Right lobe of liver (tissue), 6 donors: Measurements from ENCODE around the gene WDR90. TPM values are rescaled to one million over a fixed set of nuclear protein-coding genes. Genes with fewer than 3 reads are reported as not detected.

Source experiments
- ATAC-seq, 4 donors: fragments of 200-7000 bp; cut with Tn5 transposase; one replicate each; pipeline ENCODE4 v1.9.1; 2020; ENCODE audit warnings: mild to moderate bottlenecking in 4 of 4, moderate library complexity in 4 of 4
- DNase-seq, 3 donors: peaks; one replicate each; pipeline ENCODE4 v3.0.0-alpha.2; 2020
- H3K27ac ChIP-seq, 3 donors: fragments of 200-600 bp; one replicate each; pipeline ENCODE4 v1.8.0; 2022
- H3K27me3 ChIP-seq, 2 donors: fragments of 200-600 bp; one replicate each; pipeline ENCODE4 v1.8.0; 2022
- H3K36me3 ChIP-seq, 4 donors: fragments of 200-600 bp; sonication (generic) in 1 of 4; one replicate each; pipeline versions ENCODE4 v1.5.1 to v1.8.0; 2017 to 2022; ENCODE audit warnings: control low read depth in 1 of 4
- H3K4me1 ChIP-seq, 4 donors: fragments of 200-600 bp; sonication (generic) in 1 of 4; one replicate each; pipeline versions ENCODE4 v1.5.1 to v1.8.0; 2017 to 2022; ENCODE audit warnings: control low read depth in 1 of 4
- H3K4me3 ChIP-seq, 3 donors: fragments of 200-600 bp; one replicate each; pipeline ENCODE4 v1.8.0; 2022
- H3K9me3 ChIP-seq, 4 donors: fragments of 200-600 bp; sonication (generic) in 1 of 4; one replicate each; pipeline versions ENCODE4 v1.5.1 to v1.8.0; 2017 to 2022; ENCODE audit warnings: control low read depth in 1 of 4
- CTCF ChIP-seq, 4 donors: fragments of 200-600 bp in 3 of 4; fragments of 450-650 bp in 1 of 4; IDR thresholded peaks; one replicate each; pipeline versions ENCODE4 v1.5.1 to v1.8.0; 2016 to 2022; ENCODE audit warnings: antibody characterized with exemption in 4 of 4, mild to moderate bottlenecking in 2 of 4
- POLR2A ChIP-seq: fragments of 450-650 bp; IDR thresholded peaks from one replicate; pipeline ENCODE4 v1.6.1; 2017; ENCODE audit warnings: antibody characterized with exemption, mild to moderate bottlenecking
- WGBS: methylation state at CpG from one replicate; pipeline ENCODE4 v1.1.6; 2018; ENCODE audit warnings: low coverage, low lambda C conversion rate; ENCODE audit not compliant: insufficient coverage; ENCODE audit errors: missing lambda C conversion rate; 5-methylcytosine and 5-hydroxymethylcytosine counted together
- intact Hi-C, 2 donors: fragments of 100-400 bp; cut with DNase I; formaldehyde crosslinking; loops; one replicate each; pipeline versions ENCODE4 v1.11.2 to v1.14.1; 2022
- total RNA-seq, 6 experiments: library from RNA; depleted of rRNA in 2 of 6; stranded (reverse); fragments of >200 nt in 2 of 6; fragmentation: NEBNext Ultra II Directional in 3 of 6; extraction: Animal tissue kit (Norgen Biotek cat#: 25700) in 3 of 6; gene quantifications; one replicate each; pipeline versions ENCODE4 v1.1.0 to v1.2.4, GENCODE V29; 2016 to 2023
- donor health status: DM: no; HTN: yes; CAD: no.
- donor health status: DM: no; HTN: no; CAD: no.
- donor health status: DM: no; HTN: no; CAD: no.
- donor health status: DM: no; HTN: yes; CAD: no.
- donor health status: DM: no; HTN: yes; CAD: no.

Gene WDR90
- total RNA-seq, 6 experiments from 2014 or later, result 7.2 to 18.1 (median 11.8) TPM

- H3K4me3 ChIP-seq, result no peak overlapping the region
- peaks cover 0 to 15% (median 3%) of the 10 kb centered on the region in 4 donors for H3K4me1 ChIP-seq
- DNase-seq (no peak), ATAC-seq (no peak)
- no peaks in the 10 kb centered on the region for H3K27me3 ChIP-seq
- no peaks in the 10 kb centered on the region for H3K36me3 ChIP-seq
- H3K27ac ChIP-seq, result no peak overlapping the region
- 92% methylated on average over 10 of the region's 13 CpGs for WGBS
- H3K9me3 ChIP-seq, result no peaks in the 10 kb centered on the region
- TF ChIP-seq CTCF (IDR thresholded peaks at IDR 0.05) (no peak), POLR2A (no peak)
- intact Hi-C loops, result no loop called here
These were observed 34.0 kb upstream of the WDR90 start for GRCh38 chr16:615122-615521.

GRCh38 chr16:616733-617586 lies 32.2 kb upstream of the WDR90 start:
- 50% methylated on average over 1 of the region's 39 CpGs for WGBS
- H3K36me3 ChIP-seq, result no peaks in the 10 kb centered on the region
- no peaks in the 10 kb centered on the region for H3K27me3 ChIP-seq
- no peak overlapping the region for H3K27ac ChIP-seq
- DNase-seq (no peak), ATAC-seq (peak in 3 of 4 donors; percentile 22 to 47 (median 28))
- TF ChIP-seq CTCF (IDR thresholded peaks at IDR 0.05) (no peak), POLR2A (no peak)
- H3K9me3 ChIP-seq, result no peaks in the 10 kb centered on the region
- no peak overlapping the region for H3K4me3 ChIP-seq
- peaks cover 0 to 15% (median 3%) of the 10 kb centered on the region in 4 donors for H3K4me1 ChIP-seq
- intact Hi-C loops, result no loop called here

- Histone ChIP-seq H3K27ac (no peak overlapping the region), H3K4me1 (peaks cover 0 to 15% (median 3%) of the 10 kb centered on the region in 4 donors), H3K9me3 (no peaks in the 10 kb centered on the region), H3K36me3 (no peaks in the 10 kb centered on the region), H3K27me3 (no peaks in the 10 kb centered on the region), H3K4me3 (no peak overlapping the region)
- no peak for TF ChIP-seq CTCF (IDR thresholded peaks at IDR 0.05)
- TF ChIP-seq POLR2A, result no peak
- intact Hi-C loops, result no loop called here
- WGBS, result 55% methylated on average over 3 of the region's 16 CpGs
- no peak for DNase-seq
- ATAC-seq, result peak in 2 of 4 donors; percentile 6 to 10
These were observed 31.3 kb upstream of the WDR90 start for GRCh38 chr16:617855-618254.

- H3K36me3 ChIP-seq, result no peaks in the 10 kb centered on the region
- intact Hi-C loops, result no loop called here
- ATAC-seq (no peak), DNase-seq (no peak)
- TF ChIP-seq CTCF (IDR thresholded peaks at IDR 0.05) (no peak), POLR2A (no peak)
- H3K27me3 ChIP-seq, result no peaks in the 10 kb centered on the region
- no CpG with 5 or more reads among the region's 20 CpGs for WGBS
- H3K27ac ChIP-seq, result no peak overlapping the region
- H3K4me1 ChIP-seq, result peaks cover 0 to 15% (median 3%) of the 10 kb centered on the region in 4 donors
- H3K9me3 ChIP-seq, result no peaks in the 10 kb centered on the region
- H3K4me3 ChIP-seq, result no peak overlapping the region
These were observed 29.6 kb upstream of the WDR90 start for GRCh38 chr16:619476-620100.
